ENCODE measurements around the gene MDGA2. TPM values are rescaled to one million over a fixed set of nuclear protein-coding genes. Genes with fewer than 3 reads are reported as not detected.

MDGA2 gene
- polyA plus RNA-seq, 1 of the 3 experiments (the other 2 are of a cell fraction): not detected

DNA sequence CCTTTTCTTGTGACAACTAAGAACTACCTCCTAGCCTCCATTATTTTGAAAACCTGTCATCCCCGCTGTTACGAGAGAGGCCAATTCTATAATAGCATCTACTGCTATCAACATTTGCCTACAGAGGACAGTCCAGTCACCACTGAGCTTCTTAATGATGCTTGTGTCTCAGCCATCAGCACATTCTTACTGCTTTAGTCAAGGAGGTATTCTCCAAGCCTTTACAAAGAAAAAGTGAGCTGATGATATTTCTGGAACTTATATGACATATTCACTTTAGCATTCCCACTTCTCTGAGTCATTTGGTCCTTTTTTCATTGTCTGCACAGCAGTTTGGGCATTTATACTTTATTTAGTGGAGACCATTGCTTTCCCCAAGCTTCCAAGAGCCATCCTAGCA lies 526.1 kb downstream of the MDGA2 start:
- Histone ChIP-seq H3K27me3 (ENCODE audit: insufficient read depth) (no peaks in the 10 kb centered on the region), H3K4me3 (ENCODE audit: low read depth in 2 of 2, low read length in 1 of 2) (no peak overlapping the region), H3K9me3 (no peaks in the 10 kb centered on the region), H3K9me2 (no peaks in the 10 kb centered on the region), H3K79me2 (ENCODE audit: insufficient read depth) (no peaks in the 10 kb centered on the region), H4K20me1 (ENCODE audit: insufficient read depth) (no peaks in the 10 kb centered on the region), H3K4me2 (no peak overlapping the region), H3K36me3 (replicated peaks in 1 of 2; ENCODE audit: control insufficient read depth in 1 of 2, insufficient read depth in 2 of 2, low read length in 1 of 2) (no peaks in the 10 kb centered on the region), H3K27ac (ENCODE audit: low read depth in 2 of 2, low read length in 1 of 2) (no peak overlapping the region), H3K4me1 (ENCODE audit: control insufficient read depth in 1 of 2, insufficient read depth in 2 of 2, low read depth in 1 of 2, low read length in 1 of 2) (no peaks in the 10 kb centered on the region), H3F3A (replicated peaks; ENCODE audit: insufficient read depth) (no peaks in the 10 kb centered on the region), H3K9ac (no peak overlapping the region), H2AFZ (ENCODE audit: low read depth) (no peak overlapping the region)
- no peak for TF ChIP-seq EZH2phosphoT487 (IDR thresholded peaks at IDR 0.05; ENCODE audit: borderline replicate concordance, low read depth)
- TF ChIP-seq, protein P1, sequence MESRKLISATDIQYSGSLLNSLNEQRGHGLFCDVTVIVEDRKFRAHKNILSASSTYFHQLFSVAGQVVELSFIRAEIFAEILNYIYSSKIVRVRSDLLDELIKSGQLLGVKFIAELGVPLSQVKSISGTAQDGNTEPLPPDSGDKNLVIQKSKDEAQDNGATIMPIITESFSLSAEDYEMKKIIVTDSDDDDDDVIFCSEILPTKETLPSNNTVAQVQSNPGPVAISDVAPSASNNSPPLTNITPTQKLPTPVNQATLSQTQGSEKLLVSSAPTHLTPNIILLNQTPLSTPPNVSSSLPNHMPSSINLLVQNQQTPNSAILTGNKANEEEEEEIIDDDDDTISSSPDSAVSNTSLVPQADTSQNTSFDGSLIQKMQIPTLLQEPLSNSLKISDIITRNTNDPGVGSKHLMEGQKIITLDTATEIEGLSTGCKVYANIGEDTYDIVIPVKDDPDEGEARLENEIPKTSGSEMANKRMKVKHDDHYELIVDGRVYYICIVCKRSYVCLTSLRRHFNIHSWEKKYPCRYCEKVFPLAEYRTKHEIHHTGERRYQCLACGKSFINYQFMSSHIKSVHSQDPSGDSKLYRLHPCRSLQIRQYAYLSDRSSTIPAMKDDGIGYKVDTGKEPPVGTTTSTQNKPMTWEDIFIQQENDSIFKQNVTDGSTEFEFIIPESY (IDR thresholded peaks at IDR 0.05; ENCODE audit: borderline replicate concordance, low read depth): no peak
- TF ChIP-seq, protein P2, sequence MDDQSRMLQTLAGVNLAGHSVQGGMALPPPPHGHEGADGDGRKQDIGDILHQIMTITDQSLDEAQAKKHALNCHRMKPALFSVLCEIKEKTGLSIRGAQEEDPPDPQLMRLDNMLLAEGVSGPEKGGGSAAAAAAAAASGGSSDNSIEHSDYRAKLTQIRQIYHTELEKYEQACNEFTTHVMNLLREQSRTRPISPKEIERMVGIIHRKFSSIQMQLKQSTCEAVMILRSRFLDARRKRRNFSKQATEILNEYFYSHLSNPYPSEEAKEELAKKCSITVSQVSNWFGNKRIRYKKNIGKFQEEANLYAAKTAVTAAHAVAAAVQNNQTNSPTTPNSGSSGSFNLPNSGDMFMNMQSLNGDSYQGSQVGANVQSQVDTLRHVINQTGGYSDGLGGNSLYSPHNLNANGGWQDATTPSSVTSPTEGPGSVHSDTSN (IDR thresholded peaks at IDR 0.05): no peak
- no peak for TF ChIP-seq RAD21 (IDR thresholded peaks at IDR 0.05; ENCODE audit: low read length)
- TF ChIP-seq POLR2AphosphoS5 (IDR thresholded peaks at IDR 0.05; ENCODE audit: low read depth, low read length): no peak
- TF ChIP-seq CHD2 (IDR thresholded peaks at IDR 0.05; ENCODE audit: low read length, partially characterized antibody): no peak
- no peak for TF ChIP-seq RXRA (IDR thresholded peaks at IDR 0.05; ENCODE audit: borderline replicate concordance, low read depth)
- TF ChIP-seq, protein P3, sequence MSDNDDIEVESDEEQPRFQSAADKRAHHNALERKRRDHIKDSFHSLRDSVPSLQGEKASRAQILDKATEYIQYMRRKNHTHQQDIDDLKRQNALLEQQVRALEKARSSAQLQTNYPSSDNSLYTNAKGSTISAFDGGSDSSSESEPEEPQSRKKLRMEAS (IDR thresholded peaks at IDR 0.05; ENCODE audit: low read depth): no peak
- no peak for TF ChIP-seq NRF1 (IDR thresholded peaks at IDR 0.05; ENCODE audit: low read depth, low read length)
- no peak for TF ChIP-seq FOXJ3 (CRISPR knock-in tag; IDR thresholded peaks at IDR 0.05)
- TF ChIP-seq TCF12 (IDR thresholded peaks at IDR 0.05): no peak
- TF ChIP-seq MEF2A (IDR thresholded peaks at IDR 0.05; ENCODE audit: borderline replicate concordance, low read depth): no peak
- no peak for TF ChIP-seq SMC3 (IDR thresholded peaks at IDR 0.05; ENCODE audit: low read depth, low read length)
- TF ChIP-seq, protein P4, sequence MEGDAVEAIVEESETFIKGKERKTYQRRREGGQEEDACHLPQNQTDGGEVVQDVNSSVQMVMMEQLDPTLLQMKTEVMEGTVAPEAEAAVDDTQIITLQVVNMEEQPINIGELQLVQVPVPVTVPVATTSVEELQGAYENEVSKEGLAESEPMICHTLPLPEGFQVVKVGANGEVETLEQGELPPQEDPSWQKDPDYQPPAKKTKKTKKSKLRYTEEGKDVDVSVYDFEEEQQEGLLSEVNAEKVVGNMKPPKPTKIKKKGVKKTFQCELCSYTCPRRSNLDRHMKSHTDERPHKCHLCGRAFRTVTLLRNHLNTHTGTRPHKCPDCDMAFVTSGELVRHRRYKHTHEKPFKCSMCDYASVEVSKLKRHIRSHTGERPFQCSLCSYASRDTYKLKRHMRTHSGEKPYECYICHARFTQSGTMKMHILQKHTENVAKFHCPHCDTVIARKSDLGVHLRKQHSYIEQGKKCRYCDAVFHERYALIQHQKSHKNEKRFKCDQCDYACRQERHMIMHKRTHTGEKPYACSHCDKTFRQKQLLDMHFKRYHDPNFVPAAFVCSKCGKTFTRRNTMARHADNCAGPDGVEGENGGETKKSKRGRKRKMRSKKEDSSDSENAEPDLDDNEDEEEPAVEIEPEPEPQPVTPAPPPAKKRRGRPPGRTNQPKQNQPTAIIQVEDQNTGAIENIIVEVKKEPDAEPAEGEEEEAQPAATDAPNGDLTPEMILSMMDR (IDR thresholded peaks at IDR 0.05): no peak
- TF ChIP-seq GATA2 (CRISPR knock-in tag; IDR thresholded peaks at IDR 0.05): no peak
- TF ChIP-seq, protein P5, sequence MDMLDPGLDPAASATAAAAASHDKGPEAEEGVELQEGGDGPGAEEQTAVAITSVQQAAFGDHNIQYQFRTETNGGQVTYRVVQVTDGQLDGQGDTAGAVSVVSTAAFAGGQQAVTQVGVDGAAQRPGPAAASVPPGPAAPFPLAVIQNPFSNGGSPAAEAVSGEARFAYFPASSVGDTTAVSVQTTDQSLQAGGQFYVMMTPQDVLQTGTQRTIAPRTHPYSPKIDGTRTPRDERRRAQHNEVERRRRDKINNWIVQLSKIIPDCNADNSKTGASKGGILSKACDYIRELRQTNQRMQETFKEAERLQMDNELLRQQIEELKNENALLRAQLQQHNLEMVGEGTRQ (IDR thresholded peaks at IDR 0.05; ENCODE audit: borderline replicate concordance, low read depth, low read length): no peak
- POLR2A ChIA-PET: no interaction called here
- WGBS (ENCODE audit: low lambda C conversion rate): 0% methylated on average over 2 of the region's 2 CpGs
- no peak for DNase-seq
- CTCF ChIA-PET: no interaction called here

All from SK-N-SH (cell line).